Caco-2 (cell line): ENCODE data around the gene CD14. TPM values are rescaled to one million over a fixed set of nuclear protein-coding genes. Genes with fewer than 3 reads are reported as not detected.

ENCODE experiments used
- BruUV-seq: library from RNA; stranded (reverse); fragments of 400-500 nt; replicated peaks from 2 replicates; lab custom pipeline; 2021; lab: Mats Ljungman, UMichigan
- CTCF ChIA-PET: fragments of 300-600 bp; sonication (Branson Sonifier 250); formaldehyde crosslinking; loops from one replicate; lab custom pipeline; 2022; ENCODE audit warnings: antibody characterized with exemption; lab: Charles Lee
- POLR2A ChIA-PET: fragments of 300-600 bp; sonication (Branson Sonifier 250); formaldehyde crosslinking; loops from one replicate; lab custom pipeline; 2022; ENCODE audit warnings: antibody characterized with exemption; lab: Charles Lee
- DNase-seq, 2 experiments: peaks; one replicate each; pipeline versions ENCODE4 v3.0.0 to v3.0.0-alpha.2; 2020 to 2022
- H3K27me3 ChIP-seq: replicated peaks from 2 replicates; pipeline ENCODE4 v1.6.0; 2011; ENCODE audit warnings: low read length; ENCODE audit not compliant: control insufficient read depth, insufficient read depth
- H3K36me3 ChIP-seq: 2 replicates; pipeline ENCODE4 v1.5.1; 2011; ENCODE audit warnings: low read length; ENCODE audit not compliant: control insufficient read depth, insufficient read depth
- H3K4me1 ChIP-seq: fragments of 250-450 bp; sonication (Bioruptor Pico); 2 replicates; pipeline ENCODE4 v1.5.1; 2020; ENCODE audit warnings: mild to moderate bottlenecking
- H3K4me3 ChIP-seq: 2 replicates; pipeline ENCODE4 v1.5.1; 2011; ENCODE audit warnings: low read depth, mild to moderate bottlenecking, control low read depth, low read length
- H3K9me3 ChIP-seq: fragments of 250-450 bp; sonication (Bioruptor Pico); 2 replicates; pipeline ENCODE4 v1.5.1; 2020; ENCODE audit warnings: mild to moderate bottlenecking, moderate library complexity
- H3K27ac Mint-ChIP-seq: one replicate; pipeline ENCODE4 v1.8.0; 2022; ENCODE audit warnings: mixed read lengths; ENCODE audit not compliant: unreplicated experiment
- H3K27me3 Mint-ChIP-seq: one replicate; pipeline ENCODE4 v1.8.0; 2022; ENCODE audit warnings: mixed read lengths; ENCODE audit not compliant: insufficient read depth, unreplicated experiment
- H3K36me3 Mint-ChIP-seq: one replicate; pipeline ENCODE4 v1.8.0; 2022; ENCODE audit warnings: mild to moderate bottlenecking, mixed read lengths; ENCODE audit not compliant: insufficient read depth, unreplicated experiment
- H3K4me1 Mint-ChIP-seq: one replicate; pipeline ENCODE4 v1.8.0; 2022; ENCODE audit warnings: low read depth, mixed read lengths; ENCODE audit not compliant: unreplicated experiment
- H3K4me3 Mint-ChIP-seq: one replicate; pipeline ENCODE4 v1.8.0; 2022; ENCODE audit warnings: mild to moderate bottlenecking, moderate library complexity, mixed read lengths; ENCODE audit not compliant: unreplicated experiment
- H3K9me3 Mint-ChIP-seq: one replicate; pipeline ENCODE4 v1.8.0; 2022; ENCODE audit warnings: mixed read lengths; ENCODE audit not compliant: unreplicated experiment
- CTCF ChIP-seq, 2 experiments: fragments of 200-600 bp in 1 of 2; IDR thresholded peaks; 1 replicate in 1 of 2; 2 replicates in 1 of 2; pipeline versions ENCODE4 v1.5.1 to v1.8.0; 2011 to 2022; ENCODE audit warnings: antibody characterized with exemption in 1 of 2, control low read depth in 1 of 2, inconsistent platforms in 1 of 2, low read depth in 1 of 2, low read length in 1 of 2, mild to moderate bottlenecking in 1 of 2, moderate library complexity in 1 of 2; ENCODE audit not compliant: insufficient read depth in 1 of 2, severe bottlenecking in 1 of 2, unreplicated experiment in 1 of 2
- intact Hi-C: fragments of 100-400 bp; cut with micrococcal nuclease; formaldehyde crosslinking; loops from one replicate; pipeline ENCODE4 v1.10.0; 2022; ENCODE audit not compliant: unreplicated experiment
- total RNA-seq: library from RNA; stranded (reverse); gene quantifications from 2 replicates; pipeline ENCODE4 v1.2.3, GENCODE V29; 2022

The CD14 gene
- total RNA-seq, 1 experiment from 2014 or later, result 13.3 TPM

GRCh38 chr5:140602147-140602546 is 30.8 kb downstream of the CD14 start:
- ChIA-PET CTCF (no interaction called here), POLR2A (no interaction called here)
- H3K27me3 ChIP-seq, result no peaks in the 10 kb centered on the region
- no peak for TF ChIP-seq CTCF (IDR thresholded peaks at IDR 0.05; ENCODE audit: insufficient read depth in 1 of 2, low read depth in 1 of 2, low read length in 1 of 2, severe bottlenecking in 1 of 2, unreplicated experiment in 1 of 2)
- no peaks in the 10 kb centered on the region for H3K36me3 ChIP-seq
- H3K27me3 Mint-ChIP-seq, result no peaks in the 10 kb centered on the region
- intact Hi-C loops, result no loop called here
- no peak overlapping the region for H3K4me3 ChIP-seq
- no peak overlapping the region for H3K4me3 Mint-ChIP-seq
- H3K36me3 Mint-ChIP-seq, result peaks cover 4% of the 10 kb centered on the region
- no peak overlapping the region for H3K27ac Mint-ChIP-seq
- H3K9me3 ChIP-seq, result no peaks in the 10 kb centered on the region
- BruUV-seq, result no TSS peak
- no peak for DNase-seq
- H3K4me1 ChIP-seq, result no peaks in the 10 kb centered on the region
- H3K4me1 Mint-ChIP-seq, result no peaks in the 10 kb centered on the region
- H3K9me3 Mint-ChIP-seq, result no peaks in the 10 kb centered on the region

GRCh38 chr5:140600096-140600495 is 32.9 kb downstream of the CD14 start:
- DNase-seq, result no peak
- Histone ChIP-seq H3K4me1 (no peaks in the 10 kb centered on the region), H3K36me3 (no peaks in the 10 kb centered on the region), H3K4me3 (no peak overlapping the region), H3K27me3 (no peaks in the 10 kb centered on the region), H3K9me3 (no peaks in the 10 kb centered on the region)
- no peak for TF ChIP-seq CTCF (IDR thresholded peaks at IDR 0.05; ENCODE audit: insufficient read depth in 1 of 2, low read depth in 1 of 2, low read length in 1 of 2, severe bottlenecking in 1 of 2, unreplicated experiment in 1 of 2)
- Mint-ChIP-seq H3K9me3 (no peaks in the 10 kb centered on the region), H3K27ac (no peak overlapping the region), H3K4me1 (no peaks in the 10 kb centered on the region), H3K27me3 (no peaks in the 10 kb centered on the region), H3K4me3 (no peak overlapping the region), H3K36me3 (peaks cover 4% of the 10 kb centered on the region)
- intact Hi-C loops, result no loop called here
- BruUV-seq, result no TSS peak
- POLR2A ChIA-PET, result no interaction called here
- CTCF ChIA-PET, result no interaction called here

- Mint-ChIP-seq H3K4me1 (no peaks in the 10 kb centered on the region), H3K27me3 (no peaks in the 10 kb centered on the region), H3K4me3 (no peak overlapping the region), H3K27ac (no peak overlapping the region), H3K36me3 (peaks cover 4% of the 10 kb centered on the region), H3K9me3 (no peaks in the 10 kb centered on the region)
- Histone ChIP-seq H3K27me3 (no peaks in the 10 kb centered on the region), H3K4me3 (no peak overlapping the region), H3K9me3 (no peaks in the 10 kb centered on the region), H3K36me3 (no peaks in the 10 kb centered on the region), H3K4me1 (no peaks in the 10 kb centered on the region)
- BruUV-seq, result no TSS peak
- no peak for DNase-seq
- intact Hi-C loops, result no loop called here
- no peak for TF ChIP-seq CTCF (IDR thresholded peaks at IDR 0.05; ENCODE audit: insufficient read depth in 1 of 2, low read depth in 1 of 2, low read length in 1 of 2, severe bottlenecking in 1 of 2, unreplicated experiment in 1 of 2)
- ChIA-PET POLR2A (no interaction called here), CTCF (no interaction called here)
Observed at GRCh38 chr5:140598836-140599235, 34.1 kb downstream of the CD14 start.
